ENCODE data around the gene RAP1B. TPM values are rescaled to one million over a fixed set of nuclear protein-coding genes. Genes with fewer than 3 reads are reported as not detected.

Gene RAP1B
- total RNA-seq, 1 experiment from 2014 or later: 86.9 TPM

DNA sequence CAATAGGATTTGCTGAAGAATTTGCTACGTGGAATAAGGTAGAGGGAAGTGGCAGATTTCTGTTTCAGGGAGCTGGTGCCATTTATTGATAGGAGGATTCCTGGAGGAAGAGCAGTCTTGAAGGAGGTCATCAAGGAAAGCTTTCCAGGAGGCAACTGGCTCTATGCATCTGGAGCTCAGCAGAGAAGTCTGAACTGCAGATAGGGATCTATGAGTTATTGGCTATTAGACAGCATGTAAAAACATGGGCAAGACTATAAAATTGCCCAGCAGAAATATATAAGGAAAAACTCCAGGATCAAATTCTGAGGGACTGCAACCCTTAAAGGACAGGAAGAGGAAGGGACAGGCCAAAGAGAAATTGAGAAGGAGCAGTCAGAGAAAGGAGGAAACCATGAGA, 8.9 kb upstream of the RAP1B start:
- ChIA-PET CTCF (no interaction called here), POLR2A (no interaction called here)
- Mint-ChIP-seq H3K9me3 (no peaks in the 10 kb centered on the region), H3K27ac (no peak overlapping the region), H3K4me3 (no peak overlapping the region), H3K36me3 (no peaks in the 10 kb centered on the region), H3K27me3 (ENCODE audit: low read depth) (no peaks in the 10 kb centered on the region; the same call in none of the 2 replicates), H3K4me1 (no peaks in the 10 kb centered on the region)
- TF ChIP-seq PRRX2 (CRISPR knock-in tag; IDR thresholded peaks at IDR 0.05) (no peak), OVOL2 (CRISPR knock-in tag; IDR thresholded peaks at IDR 0.05; ENCODE audit: borderline replicate concordance) (no peak), ZNF317 (CRISPR knock-in tag; IDR thresholded peaks at IDR 0.05; ENCODE audit: borderline replicate concordance, low read depth) (no peak)
- TF ChIP-seq, protein P1, sequence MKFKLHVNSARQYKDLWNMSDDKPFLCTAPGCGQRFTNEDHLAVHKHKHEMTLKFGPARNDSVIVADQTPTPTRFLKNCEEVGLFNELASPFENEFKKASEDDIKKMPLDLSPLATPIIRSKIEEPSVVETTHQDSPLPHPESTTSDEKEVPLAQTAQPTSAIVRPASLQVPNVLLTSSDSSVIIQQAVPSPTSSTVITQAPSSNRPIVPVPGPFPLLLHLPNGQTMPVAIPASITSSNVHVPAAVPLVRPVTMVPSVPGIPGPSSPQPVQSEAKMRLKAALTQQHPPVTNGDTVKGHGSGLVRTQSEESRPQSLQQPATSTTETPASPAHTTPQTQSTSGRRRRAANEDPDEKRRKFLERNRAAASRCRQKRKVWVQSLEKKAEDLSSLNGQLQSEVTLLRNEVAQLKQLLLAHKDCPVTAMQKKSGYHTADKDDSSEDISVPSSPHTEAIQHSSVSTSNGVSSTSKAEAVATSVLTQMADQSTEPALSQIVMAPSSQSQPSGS (CRISPR knock-in tag; IDR thresholded peaks at IDR 0.05; ENCODE audit: borderline replicate concordance, low read depth): no peak
- TF ChIP-seq, protein P2, sequence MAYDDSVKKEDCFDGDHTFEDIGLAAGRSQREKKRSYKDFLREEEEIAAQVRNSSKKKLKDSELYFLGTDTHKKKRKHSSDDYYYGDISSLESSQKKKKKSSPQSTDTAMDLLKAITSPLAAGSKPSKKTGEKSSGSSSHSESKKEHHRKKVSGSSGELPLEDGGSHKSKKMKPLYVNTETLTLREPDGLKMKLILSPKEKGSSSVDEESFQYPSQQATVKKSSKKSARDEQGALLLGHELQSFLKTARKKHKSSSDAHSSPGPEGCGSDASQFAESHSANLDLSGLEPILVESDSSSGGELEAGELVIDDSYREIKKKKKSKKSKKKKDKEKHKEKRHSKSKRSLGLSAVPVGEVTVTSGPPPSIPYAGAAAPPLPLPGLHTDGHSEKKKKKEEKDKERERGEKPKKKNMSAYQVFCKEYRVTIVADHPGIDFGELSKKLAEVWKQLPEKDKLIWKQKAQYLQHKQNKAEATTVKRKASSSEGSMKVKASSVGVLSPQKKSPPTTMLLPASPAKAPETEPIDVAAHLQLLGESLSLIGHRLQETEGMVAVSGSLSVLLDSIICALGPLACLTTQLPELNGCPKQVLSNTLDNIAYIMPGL (CRISPR knock-in tag; IDR thresholded peaks at IDR 0.05): no peak
- TF ChIP-seq, protein P3, sequence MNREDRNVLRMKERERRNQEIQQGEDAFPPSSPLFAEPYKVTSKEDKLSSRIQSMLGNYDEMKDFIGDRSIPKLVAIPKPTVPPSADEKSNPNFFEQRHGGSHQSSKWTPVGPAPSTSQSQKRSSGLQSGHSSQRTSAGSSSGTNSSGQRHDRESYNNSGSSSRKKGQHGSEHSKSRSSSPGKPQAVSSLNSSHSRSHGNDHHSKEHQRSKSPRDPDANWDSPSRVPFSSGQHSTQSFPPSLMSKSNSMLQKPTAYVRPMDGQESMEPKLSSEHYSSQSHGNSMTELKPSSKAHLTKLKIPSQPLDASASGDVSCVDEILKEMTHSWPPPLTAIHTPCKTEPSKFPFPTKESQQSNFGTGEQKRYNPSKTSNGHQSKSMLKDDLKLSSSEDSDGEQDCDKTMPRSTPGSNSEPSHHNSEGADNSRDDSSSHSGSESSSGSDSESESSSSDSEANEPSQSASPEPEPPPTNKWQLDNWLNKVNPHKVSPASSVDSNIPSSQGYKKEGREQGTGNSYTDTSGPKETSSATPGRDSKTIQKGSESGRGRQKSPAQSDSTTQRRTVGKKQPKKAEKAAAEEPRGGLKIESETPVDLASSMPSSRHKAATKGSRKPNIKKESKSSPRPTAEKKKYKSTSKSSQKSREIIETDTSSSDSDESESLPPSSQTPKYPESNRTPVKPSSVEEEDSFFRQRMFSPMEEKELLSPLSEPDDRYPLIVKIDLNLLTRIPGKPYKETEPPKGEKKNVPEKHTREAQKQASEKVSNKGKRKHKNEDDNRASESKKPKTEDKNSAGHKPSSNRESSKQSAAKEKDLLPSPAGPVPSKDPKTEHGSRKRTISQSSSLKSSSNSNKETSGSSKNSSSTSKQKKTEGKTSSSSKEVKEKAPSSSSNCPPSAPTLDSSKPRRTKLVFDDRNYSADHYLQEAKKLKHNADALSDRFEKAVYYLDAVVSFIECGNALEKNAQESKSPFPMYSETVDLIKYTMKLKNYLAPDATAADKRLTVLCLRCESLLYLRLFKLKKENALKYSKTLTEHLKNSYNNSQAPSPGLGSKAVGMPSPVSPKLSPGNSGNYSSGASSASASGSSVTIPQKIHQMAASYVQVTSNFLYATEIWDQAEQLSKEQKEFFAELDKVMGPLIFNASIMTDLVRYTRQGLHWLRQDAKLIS (CRISPR knock-in tag; IDR thresholded peaks at IDR 0.05; ENCODE audit: borderline replicate concordance): no peak
- TF ChIP-seq, protein P4, sequence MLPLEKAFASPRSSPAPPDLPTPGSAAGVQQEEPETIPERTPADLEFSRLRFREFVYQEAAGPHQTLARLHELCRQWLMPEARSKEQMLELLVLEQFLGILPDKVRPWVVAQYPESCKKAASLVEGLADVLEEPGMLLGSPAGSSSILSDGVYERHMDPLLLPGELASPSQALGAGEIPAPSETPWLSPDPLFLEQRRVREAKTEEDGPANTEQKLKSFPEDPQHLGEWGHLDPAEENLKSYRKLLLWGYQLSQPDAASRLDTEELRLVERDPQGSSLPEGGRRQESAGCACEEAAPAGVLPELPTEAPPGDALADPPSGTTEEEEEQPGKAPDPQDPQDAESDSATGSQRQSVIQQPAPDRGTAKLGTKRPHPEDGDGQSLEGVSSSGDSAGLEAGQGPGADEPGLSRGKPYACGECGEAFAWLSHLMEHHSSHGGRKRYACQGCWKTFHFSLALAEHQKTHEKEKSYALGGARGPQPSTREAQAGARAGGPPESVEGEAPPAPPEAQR (CRISPR knock-in tag; IDR thresholded peaks at IDR 0.05): no peak
- TF ChIP-seq, protein P5, sequence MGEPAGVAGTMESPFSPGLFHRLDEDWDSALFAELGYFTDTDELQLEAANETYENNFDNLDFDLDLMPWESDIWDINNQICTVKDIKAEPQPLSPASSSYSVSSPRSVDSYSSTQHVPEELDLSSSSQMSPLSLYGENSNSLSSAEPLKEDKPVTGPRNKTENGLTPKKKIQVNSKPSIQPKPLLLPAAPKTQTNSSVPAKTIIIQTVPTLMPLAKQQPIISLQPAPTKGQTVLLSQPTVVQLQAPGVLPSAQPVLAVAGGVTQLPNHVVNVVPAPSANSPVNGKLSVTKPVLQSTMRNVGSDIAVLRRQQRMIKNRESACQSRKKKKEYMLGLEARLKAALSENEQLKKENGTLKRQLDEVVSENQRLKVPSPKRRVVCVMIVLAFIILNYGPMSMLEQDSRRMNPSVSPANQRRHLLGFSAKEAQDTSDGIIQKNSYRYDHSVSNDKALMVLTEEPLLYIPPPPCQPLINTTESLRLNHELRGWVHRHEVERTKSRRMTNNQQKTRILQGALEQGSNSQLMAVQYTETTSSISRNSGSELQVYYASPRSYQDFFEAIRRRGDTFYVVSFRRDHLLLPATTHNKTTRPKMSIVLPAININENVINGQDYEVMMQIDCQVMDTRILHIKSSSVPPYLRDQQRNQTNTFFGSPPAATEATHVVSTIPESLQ (CRISPR knock-in tag; IDR thresholded peaks at IDR 0.05): no peak
- TF ChIP-seq, protein P6, sequence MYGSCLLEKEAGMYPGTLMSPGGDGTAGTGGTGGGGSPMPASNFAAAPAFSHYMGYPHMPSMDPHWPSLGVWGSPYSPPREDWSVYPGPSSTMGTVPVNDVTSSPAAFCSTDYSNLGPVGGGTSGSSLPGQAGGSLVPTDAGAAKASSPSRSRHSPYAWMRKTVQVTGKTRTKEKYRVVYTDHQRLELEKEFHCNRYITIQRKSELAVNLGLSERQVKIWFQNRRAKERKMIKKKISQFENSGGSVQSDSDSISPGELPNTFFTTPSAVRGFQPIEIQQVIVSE (CRISPR knock-in tag; IDR thresholded peaks at IDR 0.05; ENCODE audit: borderline replicate concordance): no peak
- TF ChIP-seq, protein P7, sequence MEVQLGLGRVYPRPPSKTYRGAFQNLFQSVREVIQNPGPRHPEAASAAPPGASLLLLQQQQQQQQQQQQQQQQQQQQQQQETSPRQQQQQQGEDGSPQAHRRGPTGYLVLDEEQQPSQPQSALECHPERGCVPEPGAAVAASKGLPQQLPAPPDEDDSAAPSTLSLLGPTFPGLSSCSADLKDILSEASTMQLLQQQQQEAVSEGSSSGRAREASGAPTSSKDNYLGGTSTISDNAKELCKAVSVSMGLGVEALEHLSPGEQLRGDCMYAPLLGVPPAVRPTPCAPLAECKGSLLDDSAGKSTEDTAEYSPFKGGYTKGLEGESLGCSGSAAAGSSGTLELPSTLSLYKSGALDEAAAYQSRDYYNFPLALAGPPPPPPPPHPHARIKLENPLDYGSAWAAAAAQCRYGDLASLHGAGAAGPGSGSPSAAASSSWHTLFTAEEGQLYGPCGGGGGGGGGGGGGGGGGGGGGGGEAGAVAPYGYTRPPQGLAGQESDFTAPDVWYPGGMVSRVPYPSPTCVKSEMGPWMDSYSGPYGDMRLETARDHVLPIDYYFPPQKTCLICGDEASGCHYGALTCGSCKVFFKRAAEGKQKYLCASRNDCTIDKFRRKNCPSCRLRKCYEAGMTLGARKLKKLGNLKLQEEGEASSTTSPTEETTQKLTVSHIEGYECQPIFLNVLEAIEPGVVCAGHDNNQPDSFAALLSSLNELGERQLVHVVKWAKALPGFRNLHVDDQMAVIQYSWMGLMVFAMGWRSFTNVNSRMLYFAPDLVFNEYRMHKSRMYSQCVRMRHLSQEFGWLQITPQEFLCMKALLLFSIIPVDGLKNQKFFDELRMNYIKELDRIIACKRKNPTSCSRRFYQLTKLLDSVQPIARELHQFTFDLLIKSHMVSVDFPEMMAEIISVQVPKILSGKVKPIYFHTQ (CRISPR knock-in tag; IDR thresholded peaks at IDR 0.05): no peak
- ATAC-seq (no peak), DNase-seq (ENCODE audit: low spot score) (no peak)
